IMR-90 (cell line): Measurements from ENCODE around the gene SLC4A5. TPM values are rescaled to one million over a fixed set of nuclear protein-coding genes. Genes with fewer than 3 reads are reported as not detected.

Source experiments
- ATAC-seq: fragments of 200-7000 bp; cut with Tn5 transposase; 2 replicates; pipeline ENCODE4 v1.9.1; 2020; ENCODE audit warnings: low read depth, mild to moderate bottlenecking, moderate library complexity
- BruUV-seq: library from RNA; stranded (reverse); fragments of 400-500 nt; replicated peaks from 2 replicates; lab custom pipeline; 2021; lab: Mats Ljungman, UMichigan
- CTCF ChIA-PET: fragments of 300-600 bp; formaldehyde crosslinking; extraction: SDS; loops from one replicate; lab custom pipeline; 2021; ENCODE audit warnings: antibody characterized with exemption; lab: Yijun Ruan, JAX
- POLR2A ChIA-PET: fragments of 300-600 bp; sonication (Branson Sonifier 250); formaldehyde crosslinking; loops from one replicate; lab custom pipeline; 2022; ENCODE audit warnings: antibody characterized with exemption; ENCODE audit not compliant: unreplicated experiment; lab: Charles Lee
- DNase-seq: peaks from one replicate; pipeline ENCODE4 v3.0.0; 2013
- H2AFZ ChIP-seq: replicated peaks from 2 replicates; pipeline ENCODE3; 2013; ENCODE audit warnings: low read length, mild to moderate bottlenecking; ENCODE audit not compliant: poor library complexity
- H2AK5ac ChIP-seq: 2 replicates; pipeline ENCODE4 v1.6.1; 2013; ENCODE audit warnings: low read depth, low read length, inconsistent platforms
- H2AK9ac ChIP-seq: replicated peaks from 2 replicates; pipeline ENCODE3; 2013; ENCODE audit warnings: mild to moderate bottlenecking, low read depth, low read length, moderate library complexity; ENCODE audit not compliant: poor library complexity
- H2BK120ac ChIP-seq: 2 replicates; pipeline ENCODE4 v1.6.1; 2013; ENCODE audit warnings: low read depth, low read length, inconsistent platforms
- H2BK15ac ChIP-seq: 3 replicates; pipeline ENCODE4 v1.6.1; 2013; ENCODE audit warnings: low read depth, low read length, inconsistent platforms
- H2BK20ac ChIP-seq: 2 replicates; pipeline ENCODE4 v1.6.1; 2013; ENCODE audit warnings: low read depth, mild to moderate bottlenecking, inconsistent platforms, low read length, moderate library complexity
- H2BK5ac ChIP-seq: 2 replicates; pipeline ENCODE4 v1.6.1; 2013; ENCODE audit warnings: mild to moderate bottlenecking, low read depth, low read length, inconsistent platforms; ENCODE audit not compliant: poor library complexity, severe bottlenecking
- H3K14ac ChIP-seq: replicated peaks from 2 replicates; pipeline ENCODE4 v1.6.1; 2013; ENCODE audit warnings: low read depth, low read length, inconsistent platforms
- H3K18ac ChIP-seq: 2 replicates; pipeline ENCODE4 v1.6.1; 2013; ENCODE audit warnings: low read depth, low read length, control low read depth
- H3K23ac ChIP-seq: 2 replicates; pipeline ENCODE4 v1.6.1; 2013; ENCODE audit warnings: low read depth, low read length, inconsistent platforms
- H3K27ac ChIP-seq: 2 replicates; pipeline ENCODE4 v1.5.1; 2013; ENCODE audit warnings: mild to moderate bottlenecking, control low read depth, low read length; ENCODE audit not compliant: insufficient read depth
- H3K27me3 ChIP-seq: 2 replicates; pipeline ENCODE4 v1.6.1; 2013; ENCODE audit warnings: low read length; ENCODE audit not compliant: control insufficient read depth, insufficient read depth
- H3K36me3 ChIP-seq: 2 replicates; pipeline ENCODE4 v1.6.1; 2013; ENCODE audit warnings: low read length, mixed read lengths; ENCODE audit not compliant: control insufficient read depth, insufficient read depth
- H3K4ac ChIP-seq: 2 replicates; pipeline ENCODE4 v1.6.1; 2013; ENCODE audit warnings: low read depth, low read length, inconsistent platforms
- H3K4me1 ChIP-seq: 2 replicates; pipeline ENCODE4 v1.6.1; 2013; ENCODE audit warnings: low read length, mixed read lengths; ENCODE audit not compliant: control insufficient read depth, insufficient read depth
- H3K4me2 ChIP-seq: 2 replicates; pipeline ENCODE4 v1.6.1; 2013; ENCODE audit warnings: low read depth, mild to moderate bottlenecking, control low read depth, low read length, moderate library complexity
- H3K4me3 ChIP-seq: 2 replicates; pipeline ENCODE4 v1.5.1; 2013; ENCODE audit warnings: low read depth, mild to moderate bottlenecking, control low read depth, low read length, moderate library complexity; ENCODE audit not compliant: insufficient read depth
- H3K56ac ChIP-seq: 2 replicates; pipeline ENCODE4 v1.6.1; 2013; ENCODE audit warnings: low read length, inconsistent platforms; ENCODE audit not compliant: insufficient read depth; ENCODE audit errors: extremely low read depth
- H3K79me1 ChIP-seq, 2 experiments: 2 replicates each; pipeline ENCODE4 v1.6.1; 2013; ENCODE audit warnings: low read length in 2 of 2, inconsistent platforms in 1 of 2, low read depth in 1 of 2
- H3K9ac ChIP-seq: 2 replicates; pipeline ENCODE4 v1.6.1; 2013; ENCODE audit warnings: low read depth, low read length, control low read depth
- H3K9me1 ChIP-seq: 2 replicates; pipeline ENCODE4 v1.6.1; 2013; ENCODE audit warnings: low read length, inconsistent platforms; ENCODE audit not compliant: insufficient read depth
- H3K9me3 ChIP-seq: 2 replicates; pipeline ENCODE4 v1.6.1; 2013; ENCODE audit warnings: low read length; ENCODE audit not compliant: control insufficient read depth, insufficient read depth
- H4K20me1 ChIP-seq: 2 replicates; pipeline ENCODE4 v1.6.1; 2013; ENCODE audit warnings: low read length, inconsistent platforms; ENCODE audit not compliant: insufficient read depth
- H4K5ac ChIP-seq: 2 replicates; pipeline ENCODE4 v1.6.1; 2013; ENCODE audit warnings: mild to moderate bottlenecking, low read depth, low read length, control low read depth
- H4K8ac ChIP-seq, 2 experiments: 2 replicates each; pipeline ENCODE4 v1.6.1; 2013; ENCODE audit warnings: low read depth in 2 of 2, low read length in 2 of 2, control low read depth in 1 of 2, inconsistent platforms in 1 of 2
- H4K91ac ChIP-seq: 2 replicates; pipeline ENCODE4 v1.6.1; 2013; ENCODE audit warnings: low read depth, low read length, inconsistent platforms; ENCODE audit not compliant: insufficient read depth
- CEBPB ChIP-seq: IDR thresholded peaks from 2 replicates; pipeline ENCODE4 v1.6.1; 2012; ENCODE audit warnings: low read depth, low read length, improper control_type of control experiment
- MAFK ChIP-seq: IDR thresholded peaks from 2 replicates; pipeline ENCODE4 v1.6.1; 2012; ENCODE audit warnings: low read depth, low read length, improper control_type of control experiment
- MXI1 ChIP-seq: IDR thresholded peaks from 2 replicates; pipeline ENCODE4 v1.6.1; 2012; ENCODE audit warnings: low read depth, mild to moderate bottlenecking, low read length, moderate library complexity, borderline replicate concordance
- RAD21 ChIP-seq: IDR thresholded peaks from 2 replicates; pipeline ENCODE4 v1.6.1; 2012; ENCODE audit warnings: low read length, improper control_type of control experiment
- WGBS, 2 experiments: methylation state at CpG; one replicate each; pipeline versions ENCODE4 v1.1.5 to v1.1.7; 2013; ENCODE audit warnings: missing lambda C conversion rate in 2 of 2; ENCODE audit not compliant: insufficient read length in 1 of 2; ENCODE audit errors: extremely low coverage in 2 of 2; 5-methylcytosine and 5-hydroxymethylcytosine counted together
- dilution Hi-C: fragments of 300-500 bp; cut with HindIII; formaldehyde crosslinking; loops from one replicate; pipeline ENCODE4 v1.14.3; 2018; ENCODE audit warnings: low sequenced_read_pairs; ENCODE audit not compliant: unreplicated experiment
- in situ Hi-C: fragments of 300-500 bp; cut with MboI; formaldehyde crosslinking; loops from 3 replicates; pipeline ENCODE4 v1.14.3; 2019; ENCODE audit warnings: low sequenced_read_pairs, inconsistent platforms, mixed read lengths
- intact Hi-C: fragments of 100-400 bp; cut with micrococcal nuclease; formaldehyde crosslinking; loops from 2 replicates; pipeline ENCODE4 v1.10.0; 2022
- polyA plus RNA-seq, 3 experiments: library from polyadenylated mRNA; depleted of rRNA; stranded (reverse); fragments of >200 nt; gene quantifications; 2 replicates each; pipeline ENCODE4 v1.2.3, GENCODE V29; 2012; ENCODE audit warnings: low replicate concordance in 1 of 3
- total RNA-seq: library from RNA; depleted of rRNA; stranded (reverse); fragments of >200 nt; gene quantifications from 2 replicates; pipeline ENCODE4 v1.2.3, GENCODE V29; 2012
- TF ChIP-seq, protein P1 (sequence below): conservative IDR thresholded peaks from 2 replicates; pipeline ENCODE4 v1.5.1; 2012; ENCODE audit warnings: mild to moderate bottlenecking, low read depth, low read length, improper control_type of control experiment

The SLC4A5 gene
- total and polyA plus RNA-seq, 2 of the 4 experiments (the other 2 are of a cell fraction), result 0.18 to 0.22 TPM

- dilution Hi-C loops, result no loop called here
- H3K14ac ChIP-seq, result peak overlapping the region; percentile 95
- in situ Hi-C loops, result no loop called here
- peak overlapping the region in 1 of 2 experiments; percentile 56; a peak in 2 of 4 replicates for H4K8ac ChIP-seq
- DNase-seq (no peak), ATAC-seq (peak; percentile 0; the same call in 1 of the 2 replicates)
- peaks cover 17% of the 10 kb centered on the region for H3K9me1 ChIP-seq
- H3K9me3 ChIP-seq, result no peaks in the 10 kb centered on the region
- peak overlapping the region; percentile 71 for H2BK5ac ChIP-seq
- H3K4ac ChIP-seq, result peak overlapping the region; percentile 88
- H4K20me1 ChIP-seq, result peaks cover 50% of the 10 kb centered on the region
- peak overlapping the region; percentile 80 for H3K4me3 ChIP-seq
- peak overlapping the region; percentile 95 for H3K9ac ChIP-seq
- WGBS, 2 experiments, result 0% methylated on average over 7 of the region's 20 CpGs; no CpG with 5 or more reads in 1 of the 2 experiments
- no peak overlapping the region; the same call in 2 of the 3 replicates for H2BK15ac ChIP-seq
- H3K36me3 ChIP-seq, result peaks cover 1% of the 10 kb centered on the region; the same call in 1 of the 2 replicates
- H3K27ac ChIP-seq, result peak overlapping the region; percentile 86
- peak overlapping the region; percentile 81 for H2AK5ac ChIP-seq
- peak overlapping the region; percentile 65 for H2AK9ac ChIP-seq
- H3K79me1 ChIP-seq, result peaks cover 3 to 39% of the 10 kb centered on the region in 2 experiments; a peak in 3 of 4 replicates
- H3K18ac ChIP-seq, result peak overlapping the region; percentile 27; the same call in 1 of the 2 replicates
- H3K56ac ChIP-seq, result peak overlapping the region; percentile 78; the same call in 1 of the 2 replicates
- peak overlapping the region; percentile 41; the same call in 1 of the 2 replicates for H2BK120ac ChIP-seq
- H4K5ac ChIP-seq, result no peak overlapping the region
- intact Hi-C loops, result no loop called here
- no TSS peak for BruUV-seq
- ChIA-PET CTCF (interaction anchor here (0.7 kb wide), 1 partner anchor 136 kb away, joined by 5 read pairs; no protein-coding TSS in a partner anchor), POLR2A (interaction anchor here (0.5 to 1.1 kb wide), 4 partner anchors 10 to 29 kb away, joined by 3 to 8 read pairs (median 4); partner anchors contain the start of gene MOB1A)
- TF ChIP-seq, protein P1, sequence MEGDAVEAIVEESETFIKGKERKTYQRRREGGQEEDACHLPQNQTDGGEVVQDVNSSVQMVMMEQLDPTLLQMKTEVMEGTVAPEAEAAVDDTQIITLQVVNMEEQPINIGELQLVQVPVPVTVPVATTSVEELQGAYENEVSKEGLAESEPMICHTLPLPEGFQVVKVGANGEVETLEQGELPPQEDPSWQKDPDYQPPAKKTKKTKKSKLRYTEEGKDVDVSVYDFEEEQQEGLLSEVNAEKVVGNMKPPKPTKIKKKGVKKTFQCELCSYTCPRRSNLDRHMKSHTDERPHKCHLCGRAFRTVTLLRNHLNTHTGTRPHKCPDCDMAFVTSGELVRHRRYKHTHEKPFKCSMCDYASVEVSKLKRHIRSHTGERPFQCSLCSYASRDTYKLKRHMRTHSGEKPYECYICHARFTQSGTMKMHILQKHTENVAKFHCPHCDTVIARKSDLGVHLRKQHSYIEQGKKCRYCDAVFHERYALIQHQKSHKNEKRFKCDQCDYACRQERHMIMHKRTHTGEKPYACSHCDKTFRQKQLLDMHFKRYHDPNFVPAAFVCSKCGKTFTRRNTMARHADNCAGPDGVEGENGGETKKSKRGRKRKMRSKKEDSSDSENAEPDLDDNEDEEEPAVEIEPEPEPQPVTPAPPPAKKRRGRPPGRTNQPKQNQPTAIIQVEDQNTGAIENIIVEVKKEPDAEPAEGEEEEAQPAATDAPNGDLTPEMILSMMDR, result no peak
- peak; percentile 76 for TF ChIP-seq CEBPB
- no peak for TF ChIP-seq RAD21
- TF ChIP-seq MAFK, result no peak
- TF ChIP-seq MXI1, result 0 out of 2 replicates have a peak, but pooled peaks have one; percentile 43
- peak overlapping the region; percentile 85; the same call in 1 of the 2 replicates for H3K23ac ChIP-seq
- H4K91ac ChIP-seq, result peak overlapping the region; percentile 46
- H3K4me2 ChIP-seq, result peak overlapping the region; percentile 86
- H3K4me1 ChIP-seq, result peaks cover 5% of the 10 kb centered on the region
- no peak overlapping the region for H2BK20ac ChIP-seq
- no peaks in the 10 kb centered on the region for H3K27me3 ChIP-seq
- peak overlapping the region; percentile 97 for H2AFZ ChIP-seq
These were observed 143.9 kb downstream of the SLC4A5 start for GRCh38 chr2:74199275-74199701.
